Nephron progenitor cell (in vitro differentiated cells): Measurements from ENCODE around the gene FAM174A.

Experiments used
- DNase-seq: peaks from one replicate; pipeline ENCODE4 v3.0.0; 2021
- H3K27ac Mint-ChIP-seq: 2 replicates; pipeline ENCODE4 v1.8.0; 2021; ENCODE audit warnings: mild to moderate bottlenecking, moderate library complexity, mixed read lengths
- H3K27me3 Mint-ChIP-seq: 2 replicates; pipeline ENCODE4 v1.8.0; 2021; ENCODE audit warnings: mild to moderate bottlenecking, low read depth, mixed read lengths; ENCODE audit not compliant: poor library complexity
- H3K36me3 Mint-ChIP-seq: 2 replicates; pipeline ENCODE4 v1.8.0; 2021; ENCODE audit warnings: low read depth, mixed read lengths
- H3K4me1 Mint-ChIP-seq: 2 replicates; pipeline ENCODE4 v1.8.0; 2021; ENCODE audit warnings: mixed read lengths
- H3K4me3 Mint-ChIP-seq: 2 replicates; pipeline ENCODE4 v1.8.0; 2021; ENCODE audit warnings: mild to moderate bottlenecking, moderate library complexity, mixed read lengths
- H3K9me3 Mint-ChIP-seq: 2 replicates; pipeline ENCODE4 v1.8.0; 2021; ENCODE audit warnings: mild to moderate bottlenecking, moderate library complexity, mixed read lengths
- TF ChIP-seq, protein P1 (sequence below): fragments of 200-600 bp; sonication (generic); IDR thresholded peaks from 2 replicates; pipeline ENCODE4 v1.5.0; 2021; ENCODE audit warnings: antibody characterized with exemption

Gene FAM174A

DNA sequence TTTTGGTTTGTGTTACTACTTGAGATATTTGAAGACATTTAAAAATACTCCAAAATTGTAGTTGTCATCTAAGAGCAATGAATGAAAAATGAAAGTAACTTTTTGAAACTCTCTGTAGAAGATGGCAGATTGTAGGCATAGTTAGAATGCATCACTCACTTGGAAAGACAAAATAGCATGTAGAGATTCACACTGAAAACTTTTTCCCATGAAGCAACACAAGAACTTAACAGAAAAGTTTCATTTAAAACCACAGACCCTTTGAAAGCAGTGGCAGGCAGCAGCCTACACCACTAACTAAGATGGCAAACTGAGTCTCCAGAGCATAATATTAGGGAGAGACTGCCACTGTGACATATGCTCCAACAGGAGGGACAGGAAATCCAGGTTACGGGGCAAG is 18.9 kb upstream of the FAM174A start:
- H3K27me3 Mint-ChIP-seq: peaks cover 4% of the 10 kb centered on the region
- H3K4me3 Mint-ChIP-seq: no peak overlapping the region
- no peak overlapping the region for H3K27ac Mint-ChIP-seq
- TF ChIP-seq, protein P1, sequence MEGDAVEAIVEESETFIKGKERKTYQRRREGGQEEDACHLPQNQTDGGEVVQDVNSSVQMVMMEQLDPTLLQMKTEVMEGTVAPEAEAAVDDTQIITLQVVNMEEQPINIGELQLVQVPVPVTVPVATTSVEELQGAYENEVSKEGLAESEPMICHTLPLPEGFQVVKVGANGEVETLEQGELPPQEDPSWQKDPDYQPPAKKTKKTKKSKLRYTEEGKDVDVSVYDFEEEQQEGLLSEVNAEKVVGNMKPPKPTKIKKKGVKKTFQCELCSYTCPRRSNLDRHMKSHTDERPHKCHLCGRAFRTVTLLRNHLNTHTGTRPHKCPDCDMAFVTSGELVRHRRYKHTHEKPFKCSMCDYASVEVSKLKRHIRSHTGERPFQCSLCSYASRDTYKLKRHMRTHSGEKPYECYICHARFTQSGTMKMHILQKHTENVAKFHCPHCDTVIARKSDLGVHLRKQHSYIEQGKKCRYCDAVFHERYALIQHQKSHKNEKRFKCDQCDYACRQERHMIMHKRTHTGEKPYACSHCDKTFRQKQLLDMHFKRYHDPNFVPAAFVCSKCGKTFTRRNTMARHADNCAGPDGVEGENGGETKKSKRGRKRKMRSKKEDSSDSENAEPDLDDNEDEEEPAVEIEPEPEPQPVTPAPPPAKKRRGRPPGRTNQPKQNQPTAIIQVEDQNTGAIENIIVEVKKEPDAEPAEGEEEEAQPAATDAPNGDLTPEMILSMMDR: no peak
- H3K9me3 Mint-ChIP-seq: peaks cover 42% of the 10 kb centered on the region
- H3K4me1 Mint-ChIP-seq: no peaks in the 10 kb centered on the region
- no peak for DNase-seq
- H3K36me3 Mint-ChIP-seq: peaks cover 19% of the 10 kb centered on the region

DNA sequence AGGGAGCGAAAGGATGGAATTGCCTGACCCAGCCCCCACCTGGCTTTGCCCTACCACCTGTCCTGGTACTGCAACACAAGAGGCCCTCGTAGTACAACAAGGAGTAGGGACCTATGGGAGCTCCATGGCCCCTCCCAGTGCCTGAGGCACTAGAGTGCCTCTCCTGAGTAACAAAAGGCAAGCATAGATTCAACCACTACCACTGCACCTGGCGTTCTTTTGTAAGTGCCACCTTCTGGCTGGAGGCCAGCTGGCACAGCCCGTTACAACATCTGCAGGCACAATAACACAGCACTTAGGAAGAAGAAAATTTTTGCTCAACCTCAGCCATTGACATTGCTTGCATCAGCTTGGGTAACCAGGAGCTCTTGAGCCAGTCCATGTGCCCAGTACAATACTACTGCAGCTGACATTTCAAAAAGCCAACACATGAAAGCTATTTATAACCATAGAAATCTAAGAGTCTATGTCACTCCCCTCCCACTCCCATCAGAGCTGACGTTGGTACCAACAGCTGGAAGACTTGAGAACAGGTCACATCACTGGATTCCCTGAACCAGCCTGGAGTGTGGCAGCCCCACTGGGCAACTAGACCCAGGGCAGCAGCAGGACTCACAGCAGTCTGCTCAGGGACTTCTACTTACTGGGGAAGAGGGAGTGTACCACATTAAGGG is 17.7 kb upstream of the FAM174A start:
- TF ChIP-seq, protein P1: no peak
- Mint-ChIP-seq H3K4me1 (no peaks in the 10 kb centered on the region), H3K9me3 (peaks cover 42% of the 10 kb centered on the region), H3K27ac (no peak overlapping the region), H3K36me3 (peaks cover 19% of the 10 kb centered on the region), H3K4me3 (no peak overlapping the region), H3K27me3 (peaks cover 4% of the 10 kb centered on the region)
- DNase-seq: no peak

DNA sequence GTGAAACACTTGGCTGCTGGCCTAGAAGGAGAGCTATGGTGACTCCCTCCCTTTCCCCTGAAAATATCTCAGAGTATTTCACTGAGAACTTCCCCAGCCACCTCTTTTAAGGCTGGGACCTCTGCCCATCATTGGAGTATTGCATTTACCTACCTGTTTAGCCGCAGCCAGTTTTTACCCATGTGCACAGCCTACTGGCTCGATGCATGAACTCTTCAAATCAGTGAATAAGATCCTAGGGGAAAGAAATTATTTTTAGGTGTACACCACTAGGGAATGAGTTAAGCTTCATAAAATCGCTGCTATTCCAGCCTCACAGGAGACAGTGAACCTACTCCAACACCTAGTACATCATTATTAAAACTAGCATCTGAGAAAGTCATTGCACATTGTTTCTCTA is 16.8 kb upstream of the FAM174A start:
- DNase-seq: no peak
- H3K4me3 Mint-ChIP-seq: no peak overlapping the region
- H3K27ac Mint-ChIP-seq: no peak overlapping the region

DNA sequence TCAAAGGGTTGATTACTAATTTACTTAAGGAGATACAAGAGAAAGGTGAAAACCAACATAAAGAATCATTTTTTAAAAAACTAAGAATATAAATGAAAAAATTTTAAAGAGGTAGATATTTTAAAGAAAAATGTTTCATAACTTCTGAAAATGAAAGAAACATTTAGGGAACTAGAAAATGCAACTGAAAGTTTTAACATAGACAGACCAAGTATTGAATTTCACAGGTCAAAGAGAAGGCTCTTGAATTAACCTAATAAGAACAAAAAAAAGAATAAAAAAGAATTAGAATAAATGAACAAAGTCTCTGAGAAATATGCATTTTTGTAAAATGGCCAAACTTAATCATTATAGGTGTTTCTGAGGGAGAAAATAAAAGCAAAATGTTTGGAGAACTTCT is 16.1 kb upstream of the FAM174A start:
- H3K27ac Mint-ChIP-seq: no peak overlapping the region
- DNase-seq: no peak
- peaks cover 53% of the 10 kb centered on the region for H3K9me3 Mint-ChIP-seq
- no peaks in the 10 kb centered on the region for H3K4me1 Mint-ChIP-seq
- peaks cover 19% of the 10 kb centered on the region for H3K36me3 Mint-ChIP-seq
- H3K4me3 Mint-ChIP-seq: no peak overlapping the region
- peaks cover 4% of the 10 kb centered on the region for H3K27me3 Mint-ChIP-seq
- TF ChIP-seq, protein P1: no peak

More for the DNA sequence above, 16.8 kb upstream of the FAM174A start:
- H3K36me3 Mint-ChIP-seq: peaks cover 19% of the 10 kb centered on the region
- H3K9me3 Mint-ChIP-seq: peaks cover 46% of the 10 kb centered on the region
- H3K27me3 Mint-ChIP-seq: peaks cover 4% of the 10 kb centered on the region
- TF ChIP-seq, protein P1: no peak
- no peaks in the 10 kb centered on the region for H3K4me1 Mint-ChIP-seq

DNA sequence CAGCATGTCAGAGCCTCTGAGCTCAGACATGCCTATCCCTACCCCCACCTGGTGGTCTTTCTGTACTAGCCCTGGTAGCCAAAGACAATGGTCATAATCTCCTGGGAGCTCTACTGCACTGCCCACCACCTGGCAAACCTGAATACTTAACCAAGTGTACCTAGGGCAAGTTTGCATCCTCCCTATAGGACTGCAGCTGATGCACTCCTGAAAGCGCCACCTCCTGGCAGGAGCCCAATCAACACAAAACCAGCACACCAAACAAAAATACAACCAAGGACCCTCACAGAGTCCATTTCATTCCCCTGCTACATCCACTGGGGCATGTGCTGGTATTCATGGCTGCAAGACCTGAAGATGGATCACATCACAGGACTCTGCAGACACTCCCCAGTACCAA is 14.8 kb upstream of the FAM174A start:
- H3K9me3 Mint-ChIP-seq: peaks cover 65% of the 10 kb centered on the region
- H3K36me3 Mint-ChIP-seq: peaks cover 25% of the 10 kb centered on the region
- peaks cover 4% of the 10 kb centered on the region for H3K27me3 Mint-ChIP-seq
- no peak for DNase-seq
- H3K4me1 Mint-ChIP-seq: no peaks in the 10 kb centered on the region
- H3K4me3 Mint-ChIP-seq: no peak overlapping the region
- H3K27ac Mint-ChIP-seq: no peak overlapping the region
- TF ChIP-seq, protein P1: no peak

DNA sequence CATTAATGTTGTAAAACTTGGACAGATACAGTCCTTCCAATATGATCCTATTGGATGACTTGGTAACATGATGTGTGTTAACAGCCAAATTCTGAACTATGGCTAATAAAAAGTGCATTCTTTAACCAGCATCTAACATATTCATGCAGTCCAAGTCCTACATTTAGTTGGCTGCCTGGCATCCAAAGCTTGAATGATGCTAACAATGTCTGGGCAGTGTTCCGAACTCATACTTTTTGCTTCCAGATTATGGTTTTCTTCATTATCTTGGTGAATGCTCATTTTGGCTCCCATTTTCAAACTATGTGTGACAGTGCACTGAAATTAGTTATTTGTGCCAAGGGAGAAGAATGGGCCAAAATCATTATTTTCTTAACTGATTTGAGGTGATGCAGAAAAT is 2.8 kb downstream of the FAM174A start:
- H3K36me3 Mint-ChIP-seq: peaks cover 15% of the 10 kb centered on the region
- no peaks in the 10 kb centered on the region for H3K27me3 Mint-ChIP-seq
- H3K4me1 Mint-ChIP-seq: peaks cover 32% of the 10 kb centered on the region
- H3K9me3 Mint-ChIP-seq: peaks cover 15% of the 10 kb centered on the region
- no peak overlapping the region for H3K27ac Mint-ChIP-seq
- no peak for DNase-seq
- H3K4me3 Mint-ChIP-seq: peak overlapping the region; percentile 40
- TF ChIP-seq, protein P1: no peak
